Measurements from ENCODE around the gene ITLN1. TPM values are rescaled to one million over a fixed set of nuclear protein-coding genes. Genes with fewer than 3 reads are reported as not detected.
"Not testable (repeated sequence)": the region's sequence is repeated elsewhere in the genome, so short reads cannot be mapped to it uniquely, and the experiment has no call there.

ITLN1 gene
- total RNA-seq, 1 donor: not detected

DNA sequence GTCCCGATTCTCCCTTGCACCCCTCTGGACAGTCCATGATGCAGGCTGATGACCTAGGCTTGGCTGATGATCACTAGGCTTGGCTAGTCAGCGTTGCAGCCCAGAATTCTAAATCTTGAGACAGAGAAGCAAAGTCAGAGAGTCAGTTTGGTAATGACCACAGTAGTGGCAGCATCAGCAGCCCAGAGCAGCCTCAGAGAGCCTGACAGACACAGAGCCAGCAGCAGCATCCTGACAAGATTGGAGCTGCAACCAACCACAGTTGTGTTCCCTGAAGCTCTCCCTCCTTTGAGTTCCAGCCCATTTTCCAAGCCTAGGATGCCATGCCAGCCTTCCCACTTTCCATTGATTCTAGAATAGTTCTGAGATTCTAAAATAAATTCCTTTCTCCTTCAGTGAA lies 16.8 kb upstream of the ITLN1 start:
- no peak overlapping the region for H3K4me3 ChIP-seq (ENCODE audit: insufficient read depth, low read length)
- no peaks in the 10 kb centered on the region for H4K20me1 ChIP-seq (ENCODE audit: insufficient read depth, low read length)
- no peaks in the 10 kb centered on the region for H3K79me2 ChIP-seq (ENCODE audit: insufficient read depth, low read length)
- H3K36me3 ChIP-seq (ENCODE audit: insufficient read depth, low read length): no peaks in the 10 kb centered on the region
- no peaks in the 10 kb centered on the region for H3K27me3 ChIP-seq (ENCODE audit: insufficient read depth, low read length)
- no peak overlapping the region for H2AFZ ChIP-seq (ENCODE audit: low read length)
- H3K4me1 ChIP-seq (ENCODE audit: insufficient read depth, low read length): no peaks in the 10 kb centered on the region
- H3K9me3 ChIP-seq (ENCODE audit: low read depth, low read length): no peaks in the 10 kb centered on the region
- H3K4me2 ChIP-seq (ENCODE audit: insufficient read depth, low read length): no peak overlapping the region
- H3K27ac ChIP-seq (ENCODE audit: low read depth, low read length): no peak overlapping the region
- no peak for DNase-seq (ENCODE audit: insufficient read length, low spot score, missing footprints)
- TF ChIP-seq, protein P1, sequence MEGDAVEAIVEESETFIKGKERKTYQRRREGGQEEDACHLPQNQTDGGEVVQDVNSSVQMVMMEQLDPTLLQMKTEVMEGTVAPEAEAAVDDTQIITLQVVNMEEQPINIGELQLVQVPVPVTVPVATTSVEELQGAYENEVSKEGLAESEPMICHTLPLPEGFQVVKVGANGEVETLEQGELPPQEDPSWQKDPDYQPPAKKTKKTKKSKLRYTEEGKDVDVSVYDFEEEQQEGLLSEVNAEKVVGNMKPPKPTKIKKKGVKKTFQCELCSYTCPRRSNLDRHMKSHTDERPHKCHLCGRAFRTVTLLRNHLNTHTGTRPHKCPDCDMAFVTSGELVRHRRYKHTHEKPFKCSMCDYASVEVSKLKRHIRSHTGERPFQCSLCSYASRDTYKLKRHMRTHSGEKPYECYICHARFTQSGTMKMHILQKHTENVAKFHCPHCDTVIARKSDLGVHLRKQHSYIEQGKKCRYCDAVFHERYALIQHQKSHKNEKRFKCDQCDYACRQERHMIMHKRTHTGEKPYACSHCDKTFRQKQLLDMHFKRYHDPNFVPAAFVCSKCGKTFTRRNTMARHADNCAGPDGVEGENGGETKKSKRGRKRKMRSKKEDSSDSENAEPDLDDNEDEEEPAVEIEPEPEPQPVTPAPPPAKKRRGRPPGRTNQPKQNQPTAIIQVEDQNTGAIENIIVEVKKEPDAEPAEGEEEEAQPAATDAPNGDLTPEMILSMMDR (IDR thresholded peaks at IDR 0.05; ENCODE audit: extremely low read depth, low read depth, low read length): no peak

DNA sequence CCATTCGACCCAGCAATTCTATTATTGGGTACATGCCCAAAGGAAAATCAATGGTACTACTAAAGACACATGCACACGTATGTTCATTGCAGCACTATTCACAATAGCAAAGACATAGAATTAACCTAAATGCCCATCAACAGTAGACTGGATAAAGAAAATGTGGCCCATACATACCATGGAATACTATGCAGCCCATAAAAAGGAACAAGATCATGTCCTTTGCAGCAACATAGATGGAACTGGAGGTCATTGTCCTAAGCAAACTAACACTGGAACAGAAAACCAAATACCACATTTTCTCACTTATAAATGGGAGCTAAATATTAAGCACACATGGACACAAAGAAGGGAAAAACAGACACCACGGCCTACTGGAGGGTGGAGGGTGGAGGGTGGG lies 15.7 kb upstream of the ITLN1 start:
- not testable (repeated sequence) for H2AFZ ChIP-seq (ENCODE audit: low read length); H3K4me1 ChIP-seq (ENCODE audit: insufficient read depth, low read length); H3K4me2 ChIP-seq (ENCODE audit: insufficient read depth, low read length); H3K79me2 ChIP-seq (ENCODE audit: insufficient read depth, low read length); H4K20me1 ChIP-seq (ENCODE audit: insufficient read depth, low read length); H3K27me3 ChIP-seq (ENCODE audit: insufficient read depth, low read length); H3K27ac ChIP-seq (ENCODE audit: low read depth, low read length); H3K4me3 ChIP-seq (ENCODE audit: insufficient read depth, low read length); H3K36me3 ChIP-seq (ENCODE audit: insufficient read depth, low read length); DNase-seq (ENCODE audit: insufficient read length, low spot score, missing footprints); H3K9me3 ChIP-seq (ENCODE audit: low read depth, low read length)

DNA sequence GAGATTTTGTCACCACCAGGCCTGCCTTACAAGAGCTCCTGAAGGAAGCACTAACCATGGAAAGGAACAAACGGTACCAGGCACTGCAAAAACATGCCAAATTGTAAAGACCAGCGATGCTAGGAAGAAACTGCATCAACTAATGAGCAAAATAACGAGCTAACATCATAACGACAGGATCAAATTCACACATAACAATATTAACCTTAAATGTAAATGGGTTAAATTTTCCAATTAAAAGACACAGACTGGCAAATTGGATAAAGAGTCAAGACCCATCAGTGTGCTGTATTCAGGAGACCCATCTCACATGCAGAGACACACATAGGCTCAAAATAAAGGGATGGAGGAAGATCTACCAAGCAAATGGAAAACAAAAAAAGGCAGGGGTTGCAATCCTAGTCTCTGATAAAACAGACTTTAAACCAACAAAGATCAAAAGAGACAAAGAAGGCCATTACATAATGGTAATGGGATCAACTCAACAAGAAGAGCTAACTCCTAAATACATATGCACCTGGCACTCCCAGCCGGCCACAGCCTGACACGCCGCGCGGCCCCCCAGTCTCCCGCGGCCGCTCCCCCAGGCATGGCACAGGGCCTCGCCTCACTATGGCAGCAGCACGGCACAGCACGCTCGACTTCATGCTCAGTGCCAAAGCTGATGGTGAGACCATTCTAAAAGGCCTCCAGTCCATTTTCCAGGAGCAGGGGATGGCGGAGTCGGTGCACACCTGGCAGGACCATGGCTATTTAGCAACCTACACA lies 9.6 kb upstream of the ITLN1 start:
- not testable (repeated sequence) for DNase-seq (ENCODE audit: insufficient read length, low spot score, missing footprints); H2AFZ ChIP-seq (ENCODE audit: low read length); H3K79me2 ChIP-seq (ENCODE audit: insufficient read depth, low read length); H3K27ac ChIP-seq (ENCODE audit: low read depth, low read length); H3K27me3 ChIP-seq (ENCODE audit: insufficient read depth, low read length); H3K4me1 ChIP-seq (ENCODE audit: insufficient read depth, low read length); H3K36me3 ChIP-seq (ENCODE audit: insufficient read depth, low read length); H4K20me1 ChIP-seq (ENCODE audit: insufficient read depth, low read length); H3K9me3 ChIP-seq (ENCODE audit: low read depth, low read length); H3K4me3 ChIP-seq (ENCODE audit: insufficient read depth, low read length); H3K4me2 ChIP-seq (ENCODE audit: insufficient read depth, low read length)

DNA sequence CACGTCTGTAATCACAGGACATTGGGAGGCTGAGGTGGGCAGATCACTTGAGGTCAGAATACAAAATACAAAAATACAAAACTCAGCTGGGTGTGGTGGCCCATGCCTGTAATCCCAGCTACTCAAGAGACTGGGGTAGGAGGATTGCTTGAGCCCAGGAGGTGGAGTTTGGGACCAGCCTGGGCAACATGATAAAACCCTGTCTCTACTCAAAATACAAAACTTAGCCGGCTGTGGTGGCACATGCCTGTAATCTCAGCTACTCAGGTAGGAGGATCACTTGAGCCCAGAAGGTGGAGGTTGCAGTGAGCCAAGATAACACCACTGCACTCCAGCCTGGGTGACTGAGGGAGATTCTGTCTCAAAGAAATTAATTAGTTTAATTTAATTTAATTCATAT lies 6.5 kb upstream of the ITLN1 start:
- H3K27ac ChIP-seq (ENCODE audit: low read depth, low read length): no peak overlapping the region
- no peak overlapping the region for H3K4me3 ChIP-seq (ENCODE audit: insufficient read depth, low read length)
- H3K4me2 ChIP-seq (ENCODE audit: insufficient read depth, low read length): no peak overlapping the region
- H2AFZ ChIP-seq (ENCODE audit: low read length): no peak overlapping the region
- TF ChIP-seq, protein P1 (IDR thresholded peaks at IDR 0.05; ENCODE audit: extremely low read depth, low read depth, low read length): no peak
- H4K20me1 ChIP-seq (ENCODE audit: insufficient read depth, low read length): no peaks in the 10 kb centered on the region
- DNase-seq (ENCODE audit: insufficient read length, low spot score, missing footprints): no peak
- H3K27me3 ChIP-seq (ENCODE audit: insufficient read depth, low read length): no peaks in the 10 kb centered on the region
- H3K4me1 ChIP-seq (ENCODE audit: insufficient read depth, low read length): no peaks in the 10 kb centered on the region
- H3K79me2 ChIP-seq (ENCODE audit: insufficient read depth, low read length): no peaks in the 10 kb centered on the region
- H3K9me3 ChIP-seq (ENCODE audit: low read depth, low read length): no peaks in the 10 kb centered on the region
- H3K36me3 ChIP-seq (ENCODE audit: insufficient read depth, low read length): no peaks in the 10 kb centered on the region

DNA sequence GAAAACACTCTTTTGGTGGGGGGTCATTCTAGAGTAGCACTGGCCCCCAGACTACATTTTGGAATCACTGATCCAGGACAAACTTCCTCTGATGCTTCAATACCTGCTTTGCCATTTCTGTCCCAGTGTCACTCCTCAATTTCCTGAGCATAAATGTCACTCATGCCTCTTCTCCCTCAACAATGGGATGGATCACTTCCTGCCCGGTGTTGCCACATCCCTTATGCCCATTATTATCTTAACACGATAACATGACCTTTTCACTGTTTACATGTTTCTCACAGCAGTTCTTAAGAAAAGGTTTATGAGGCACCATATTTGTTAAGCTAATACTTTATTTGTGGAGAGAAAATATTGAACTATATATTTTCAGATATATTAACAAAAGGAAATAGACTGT lies 3.9 kb upstream of the ITLN1 start:
- no peaks in the 10 kb centered on the region for H3K36me3 ChIP-seq (ENCODE audit: insufficient read depth, low read length)
- no peaks in the 10 kb centered on the region for H3K9me3 ChIP-seq (ENCODE audit: low read depth, low read length)
- H3K79me2 ChIP-seq (ENCODE audit: insufficient read depth, low read length): no peaks in the 10 kb centered on the region
- no peak overlapping the region for H3K4me2 ChIP-seq (ENCODE audit: insufficient read depth, low read length)
- H3K4me3 ChIP-seq (ENCODE audit: insufficient read depth, low read length): no peak overlapping the region
- no peak for DNase-seq (ENCODE audit: insufficient read length, low spot score, missing footprints)
- no peaks in the 10 kb centered on the region for H4K20me1 ChIP-seq (ENCODE audit: insufficient read depth, low read length)
- H3K27me3 ChIP-seq (ENCODE audit: insufficient read depth, low read length): no peaks in the 10 kb centered on the region
- no peak overlapping the region for H3K27ac ChIP-seq (ENCODE audit: low read depth, low read length)
- no peaks in the 10 kb centered on the region for H3K4me1 ChIP-seq (ENCODE audit: insufficient read depth, low read length)
- no peak overlapping the region for H2AFZ ChIP-seq (ENCODE audit: low read length)
- TF ChIP-seq, protein P1 (IDR thresholded peaks at IDR 0.05; ENCODE audit: extremely low read depth, low read depth, low read length): no peak
